ENCODE data around the gene WWOX. TPM values are rescaled to one million over a fixed set of nuclear protein-coding genes. Genes with fewer than 3 reads are reported as not detected.

The WWOX gene
- total RNA-seq, 1 donor = 24.2 TPM

DNA sequence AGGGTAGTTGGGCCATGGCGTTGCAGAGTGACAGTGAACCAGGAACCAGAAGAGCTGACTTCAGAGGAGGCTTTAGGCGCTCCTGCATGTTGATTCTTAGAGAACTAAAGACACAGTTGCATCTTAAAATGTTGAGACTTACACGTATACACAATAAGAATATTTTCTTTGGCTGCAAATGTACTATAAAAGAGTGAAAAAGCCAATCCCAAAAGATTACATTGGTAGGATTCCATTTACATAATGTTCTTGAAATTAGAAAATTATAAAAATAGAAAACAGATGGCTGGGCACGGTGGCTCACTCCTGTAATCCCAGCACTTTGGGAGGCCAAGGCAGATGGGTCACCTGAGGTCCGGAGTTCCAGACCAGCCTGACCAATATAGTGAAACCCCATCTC, 738.8 kb downstream of the WWOX start:
- no peak for DNase-seq (ENCODE audit: low read depth)
- H3K4me3 ChIP-seq (ENCODE audit: low read depth, low read length) = no peak overlapping the region
- TF ChIP-seq, protein P1, sequence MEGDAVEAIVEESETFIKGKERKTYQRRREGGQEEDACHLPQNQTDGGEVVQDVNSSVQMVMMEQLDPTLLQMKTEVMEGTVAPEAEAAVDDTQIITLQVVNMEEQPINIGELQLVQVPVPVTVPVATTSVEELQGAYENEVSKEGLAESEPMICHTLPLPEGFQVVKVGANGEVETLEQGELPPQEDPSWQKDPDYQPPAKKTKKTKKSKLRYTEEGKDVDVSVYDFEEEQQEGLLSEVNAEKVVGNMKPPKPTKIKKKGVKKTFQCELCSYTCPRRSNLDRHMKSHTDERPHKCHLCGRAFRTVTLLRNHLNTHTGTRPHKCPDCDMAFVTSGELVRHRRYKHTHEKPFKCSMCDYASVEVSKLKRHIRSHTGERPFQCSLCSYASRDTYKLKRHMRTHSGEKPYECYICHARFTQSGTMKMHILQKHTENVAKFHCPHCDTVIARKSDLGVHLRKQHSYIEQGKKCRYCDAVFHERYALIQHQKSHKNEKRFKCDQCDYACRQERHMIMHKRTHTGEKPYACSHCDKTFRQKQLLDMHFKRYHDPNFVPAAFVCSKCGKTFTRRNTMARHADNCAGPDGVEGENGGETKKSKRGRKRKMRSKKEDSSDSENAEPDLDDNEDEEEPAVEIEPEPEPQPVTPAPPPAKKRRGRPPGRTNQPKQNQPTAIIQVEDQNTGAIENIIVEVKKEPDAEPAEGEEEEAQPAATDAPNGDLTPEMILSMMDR (IDR thresholded peaks at IDR 0.05; ENCODE audit: insufficient read depth, low read length) = no peak

DNA sequence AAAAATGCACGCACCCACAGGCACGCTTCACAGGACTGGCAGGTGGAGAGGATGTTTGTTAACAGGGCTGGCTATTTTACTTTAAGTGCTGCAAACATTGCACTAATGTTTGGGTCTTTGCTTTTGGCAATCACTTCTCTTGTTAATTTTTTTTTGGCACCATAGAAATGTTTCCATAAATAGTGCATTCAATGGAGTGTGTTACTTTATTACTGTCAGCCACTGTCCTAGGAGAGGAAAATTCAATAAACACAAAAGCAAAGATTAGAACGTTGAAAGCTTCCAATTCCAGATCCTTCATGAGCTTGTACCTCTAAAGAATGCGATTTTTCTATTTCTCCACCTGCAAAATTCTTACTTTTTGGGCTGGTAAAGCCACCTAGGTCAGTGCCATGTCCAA, 743.5 kb downstream of the WWOX start:
- H3K4me3 ChIP-seq (ENCODE audit: low read depth, low read length) = no peak overlapping the region
- TF ChIP-seq, protein P1 (IDR thresholded peaks at IDR 0.05; ENCODE audit: insufficient read depth, low read length) = no peak
- DNase-seq (ENCODE audit: low read depth) = no peak

DNA sequence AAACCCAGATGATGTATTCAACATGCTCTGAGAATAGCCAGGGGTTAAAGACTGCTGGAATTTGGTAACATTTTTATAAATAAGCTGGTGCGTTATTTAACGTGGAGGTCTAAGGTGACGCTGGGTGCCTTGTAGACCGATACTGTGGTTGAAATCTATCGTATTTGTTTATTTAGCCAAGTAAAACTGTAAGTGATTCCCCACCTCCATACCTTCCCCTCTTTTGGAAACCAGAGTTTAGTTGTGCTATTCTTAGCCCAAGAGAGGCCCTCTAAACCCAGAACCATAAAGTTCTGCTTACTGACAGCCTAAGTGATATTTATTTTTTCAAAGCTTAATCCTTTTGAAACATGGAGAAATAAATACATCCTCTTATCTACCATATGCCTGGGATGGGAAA, 744.5 kb downstream of the WWOX start:
- no peak for DNase-seq (ENCODE audit: low read depth)
- TF ChIP-seq, protein P1 (IDR thresholded peaks at IDR 0.05; ENCODE audit: insufficient read depth, low read length) = no peak
- H3K4me3 ChIP-seq (ENCODE audit: low read depth, low read length) = no peak overlapping the region

DNA sequence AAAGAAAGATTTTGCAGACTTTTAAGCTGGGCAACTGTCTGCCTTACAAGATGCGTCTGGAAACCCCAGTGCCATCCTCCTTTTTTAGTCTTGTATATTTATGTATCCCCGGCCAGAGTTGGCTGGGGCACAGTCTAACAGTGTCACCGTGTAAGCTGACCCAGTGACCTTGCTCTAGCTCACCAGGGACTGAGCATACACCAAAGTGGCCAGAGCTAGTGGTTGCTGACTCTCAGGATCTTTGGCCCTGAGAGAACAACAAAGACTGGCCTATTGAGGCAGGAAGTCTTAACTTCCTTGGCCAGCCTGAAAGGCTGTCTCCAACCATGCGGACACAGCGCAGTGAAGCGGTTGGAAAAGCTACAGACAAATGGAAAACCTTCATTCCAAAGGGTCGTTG, 745.2 kb downstream of the WWOX start:
- TF ChIP-seq, protein P1 (IDR thresholded peaks at IDR 0.05; ENCODE audit: insufficient read depth, low read length) = no peak
- H3K4me3 ChIP-seq (ENCODE audit: low read depth, low read length) = no peak overlapping the region
- no peak for DNase-seq (ENCODE audit: low read depth)

DNA sequence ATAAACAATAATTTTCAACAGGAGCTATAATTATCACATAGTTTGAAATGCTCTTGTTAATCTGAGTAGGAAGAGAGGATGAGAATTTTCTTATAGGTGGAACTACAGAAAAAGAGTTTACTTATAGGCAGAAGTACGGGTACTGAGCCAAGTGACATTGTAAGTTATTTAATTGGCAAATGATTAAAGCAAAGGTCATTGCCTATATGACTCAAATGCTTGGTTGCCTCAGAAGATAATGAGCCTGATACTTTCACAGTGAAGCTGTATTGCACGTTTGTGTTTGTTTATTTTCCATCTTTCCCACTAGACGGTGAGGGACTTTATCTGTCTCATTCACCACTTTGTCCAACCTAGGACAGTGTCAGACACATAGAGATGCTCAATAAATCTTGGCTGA, 751.8 kb downstream of the WWOX start:
- TF ChIP-seq, protein P1 (IDR thresholded peaks at IDR 0.05; ENCODE audit: insufficient read depth, low read length) = no peak
- no peak for DNase-seq (ENCODE audit: low read depth)
- H3K4me3 ChIP-seq (ENCODE audit: low read depth, low read length) = no peak overlapping the region

DNA sequence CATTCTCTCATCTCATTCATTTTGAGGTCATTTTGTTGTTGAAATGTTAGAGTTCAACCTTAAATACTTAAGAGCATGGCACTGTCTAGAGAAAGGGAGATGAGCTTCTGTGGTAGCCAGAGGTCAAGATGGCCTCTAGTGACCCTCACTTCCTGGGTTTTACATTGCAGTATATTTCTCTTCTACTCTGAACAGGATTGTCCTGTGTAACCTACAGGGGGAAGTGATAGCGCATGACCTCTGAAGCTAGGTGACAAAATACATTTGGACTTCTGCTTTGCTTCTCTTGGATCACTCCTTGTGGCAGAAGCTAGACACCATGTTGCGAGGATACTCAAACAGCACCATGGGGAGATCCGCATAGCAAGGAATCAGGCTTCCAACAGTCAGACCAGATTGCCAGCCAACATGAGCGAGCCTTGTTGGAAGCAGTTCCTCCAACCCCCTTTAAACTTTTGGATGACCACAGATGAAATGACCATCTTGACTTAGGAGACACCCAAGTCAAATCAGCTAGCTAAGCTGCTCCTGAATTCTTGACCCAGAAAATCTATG, 752.7 kb downstream of the WWOX start:
- TF ChIP-seq, protein P1 (IDR thresholded peaks at IDR 0.05; ENCODE audit: insufficient read depth, low read length) = no peak
- no peak for DNase-seq (ENCODE audit: low read depth)
- no peak overlapping the region for H3K4me3 ChIP-seq (ENCODE audit: low read depth, low read length)

DNA sequence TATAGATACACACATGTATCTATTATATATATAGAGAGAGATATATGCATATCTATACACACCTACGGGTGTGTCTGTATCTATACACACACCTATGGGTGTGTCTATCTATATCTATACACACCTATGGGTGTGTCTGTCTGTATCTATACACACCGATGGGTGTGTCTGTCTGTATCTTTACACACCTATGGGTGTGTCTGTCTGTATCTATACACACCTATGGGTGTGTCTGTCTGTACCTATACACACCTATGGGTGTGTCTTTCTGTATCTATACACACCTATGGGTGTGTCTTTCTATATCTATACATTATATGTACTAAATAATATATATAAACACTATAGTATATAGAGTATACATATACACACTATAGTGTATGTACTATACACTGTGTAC, 762.6 kb downstream of the WWOX start:
- H3K4me3 ChIP-seq (ENCODE audit: low read depth, low read length) = no peak overlapping the region
- TF ChIP-seq, protein P1 (IDR thresholded peaks at IDR 0.05; ENCODE audit: insufficient read depth, low read length) = no peak
- no peak for DNase-seq (ENCODE audit: low read depth)
